NCI-H187 treated with DMSO at 0.1 percent for 48 hours (cell line): Measurements from ENCODE around the gene COX15.
"Not testable (repeated sequence)": the region's sequence is repeated elsewhere in the genome, so short reads cannot be mapped to it uniquely, and the experiment has no call there.

Experiments used
- DNase-seq: peaks from one replicate; lab custom pipeline; 2025; lab: John Stamatoyannopoulos, UW

COX15 gene

DNA sequence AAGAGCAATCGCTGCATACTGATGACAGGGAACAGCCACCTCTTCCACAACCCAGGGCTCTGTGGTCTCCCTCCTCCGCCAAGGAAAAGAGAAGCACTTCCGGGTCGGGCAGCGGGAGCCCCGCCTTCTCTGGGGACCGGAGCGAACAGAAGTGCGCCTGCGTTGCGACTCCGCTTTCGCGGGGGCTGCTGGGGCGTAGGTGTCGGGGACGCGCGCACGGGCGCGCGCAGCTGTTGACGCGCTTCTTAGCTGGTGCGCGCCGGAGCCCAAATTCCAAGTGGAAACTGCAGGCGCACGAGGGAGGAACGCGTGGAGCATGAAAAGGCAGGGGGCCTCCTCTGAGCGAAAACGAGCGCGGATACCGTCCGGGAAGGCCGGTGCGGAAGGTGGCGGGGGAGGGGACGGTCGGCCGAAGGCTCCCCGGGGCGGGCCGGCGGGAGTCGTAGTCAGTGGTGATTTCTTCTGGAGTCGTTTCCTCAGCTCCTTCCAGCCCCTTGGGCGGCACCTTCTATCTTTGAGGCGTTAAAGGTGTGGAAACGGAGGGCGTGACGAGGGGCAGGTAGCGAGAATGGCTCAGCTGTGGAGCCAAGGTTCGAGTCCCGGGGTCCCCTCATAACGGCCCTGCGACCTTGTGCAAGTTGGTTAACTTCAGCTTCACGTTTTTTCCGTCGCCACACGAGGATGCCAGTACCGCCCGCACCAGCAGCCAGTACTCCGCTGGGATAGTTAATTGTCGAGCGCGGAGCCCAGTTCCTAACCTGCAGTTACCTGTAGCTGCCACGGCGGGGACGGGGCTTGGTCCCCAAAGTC is at the start of gene COX15, which contains the start of gene CUTC:
Gene COX15 (minus strand): TSS at position 95 of the 810 bp plus-strand sequence. CDS start 78 bp downstream, at position 17.
Gene CUTC (plus strand): TSS at position 202 of the 810 bp plus-strand sequence. CDS start 115 bp downstream, at position 317.
- peak; percentile 47 for DNase-seq

GRCh38 chr10:99779335-99779734 is 47.4 kb upstream of the COX15 start:
- no peak for DNase-seq

- no peak for DNase-seq
These were observed 46.2 kb upstream of the COX15 start for GRCh38 chr10:99777918-99778714.

DNA sequence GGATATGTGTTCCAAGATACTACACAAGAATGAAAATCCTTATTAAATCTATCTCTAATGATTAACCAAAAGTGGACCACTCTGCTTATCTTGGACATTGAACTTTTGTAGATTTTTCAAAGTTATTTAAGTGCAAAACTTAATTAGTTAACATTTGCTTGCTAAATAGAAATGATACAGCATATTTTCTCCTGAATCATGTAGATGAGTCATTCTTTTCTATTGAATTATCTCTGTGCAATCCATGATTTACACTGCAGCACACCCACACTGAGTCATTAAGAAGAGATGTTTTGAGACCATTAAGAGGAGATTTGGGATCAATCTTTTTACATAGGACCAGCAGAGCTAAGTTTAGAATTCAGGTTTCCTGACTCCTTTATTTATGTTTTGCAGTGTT is 43.9 kb upstream of the COX15 start:
- no peak for DNase-seq

GRCh38 chr10:99770408-99771045 is 38.6 kb upstream of the COX15 start:
- DNase-seq, result no peak

GRCh38 chr10:99769706-99770105 is 37.8 kb upstream of the COX15 start:
- DNase-seq, result no peak

GRCh38 chr10:99768556-99768955 is 36.6 kb upstream of the COX15 start:
- DNase-seq, result no peak

- DNase-seq, result no peak
These were observed 36.0 kb upstream of the COX15 start for GRCh38 chr10:99767901-99768300.

GRCh38 chr10:99766302-99766681 is 34.4 kb upstream of the COX15 start:
- no peak for DNase-seq

GRCh38 chr10:99765672-99766301 is 33.9 kb upstream of the COX15 start:
- DNase-seq, result no peak

DNA sequence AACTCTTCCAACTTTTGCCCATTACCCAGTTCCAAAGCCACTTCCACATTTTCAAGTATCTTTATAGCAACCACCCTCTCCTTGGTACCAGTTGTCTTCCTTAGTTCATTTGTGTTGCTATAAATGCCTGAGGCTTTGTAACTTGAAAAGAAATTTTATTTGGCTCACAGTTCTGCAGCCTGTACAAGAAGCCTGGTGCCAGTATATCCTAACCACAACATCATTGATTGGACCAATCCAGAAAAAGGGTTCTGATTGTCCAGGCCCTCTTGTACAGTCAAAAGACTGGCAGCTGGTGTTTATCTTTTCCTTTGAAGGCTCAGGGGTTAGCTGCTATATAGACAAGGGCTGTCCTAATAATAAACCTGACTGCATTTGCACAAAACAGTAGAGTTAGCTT is 29.4 kb upstream of the COX15 start:
- DNase-seq, result no peak

- DNase-seq, result no peak
These were observed 28.4 kb upstream of the COX15 start for GRCh38 chr10:99760321-99760720.

GRCh38 chr10:99758211-99758891 is 26.4 kb upstream of the COX15 start:
- DNase-seq, result no peak

DNA sequence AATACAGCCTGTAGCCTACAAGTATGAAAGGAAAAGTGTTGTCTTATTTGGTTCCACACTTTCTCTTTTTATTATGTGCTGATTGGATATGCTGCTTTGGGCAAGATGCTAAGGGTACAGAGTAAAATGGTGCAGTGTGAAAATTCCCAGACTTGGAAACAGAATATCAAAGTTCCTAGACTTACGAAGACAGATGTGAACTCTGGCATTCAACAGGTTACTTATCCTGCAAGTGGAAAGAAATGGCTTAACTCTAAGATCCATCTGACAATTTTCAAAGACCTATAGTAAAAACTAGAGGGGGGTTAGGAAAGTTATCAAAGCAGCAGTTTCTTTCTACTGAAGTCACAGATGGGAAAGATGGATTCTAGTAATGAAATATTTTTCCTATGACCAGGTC is 24.2 kb upstream of the COX15 start:
- DNase-seq, result no peak

- no peak for DNase-seq
These were observed 22.7 kb upstream of the COX15 start for GRCh38 chr10:99754670-99755069.

GRCh38 chr10:99750641-99751040 is 18.7 kb upstream of the COX15 start:
- DNase-seq, result no peak

GRCh38 chr10:99748823-99749451 is 17.0 kb upstream of the COX15 start:
- DNase-seq, result no peak

DNA sequence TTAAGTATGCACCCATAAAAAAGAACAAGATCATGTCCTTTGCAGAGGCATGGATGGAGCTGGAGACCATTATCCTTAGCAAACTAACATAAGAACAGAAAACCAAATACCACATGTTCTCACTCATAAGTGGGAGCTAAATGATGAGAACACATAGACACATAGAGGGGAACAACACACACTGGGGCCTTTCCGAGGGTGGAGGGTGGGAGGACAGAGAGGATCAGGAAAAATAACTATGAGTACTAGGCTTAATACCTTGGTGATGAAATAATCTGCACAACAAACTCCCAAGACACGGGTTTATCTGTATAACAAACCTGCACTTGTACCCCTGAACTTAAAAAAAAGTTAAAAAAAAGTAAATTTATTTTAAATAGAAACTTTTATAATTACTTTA is 14.2 kb upstream of the COX15 start:
- not testable (repeated sequence) for DNase-seq

GRCh38 chr10:99743841-99744240 is 11.9 kb upstream of the COX15 start:
- no peak for DNase-seq

GRCh38 chr10:99742701-99743100 is 10.8 kb upstream of the COX15 start:
- no peak for DNase-seq

DNA sequence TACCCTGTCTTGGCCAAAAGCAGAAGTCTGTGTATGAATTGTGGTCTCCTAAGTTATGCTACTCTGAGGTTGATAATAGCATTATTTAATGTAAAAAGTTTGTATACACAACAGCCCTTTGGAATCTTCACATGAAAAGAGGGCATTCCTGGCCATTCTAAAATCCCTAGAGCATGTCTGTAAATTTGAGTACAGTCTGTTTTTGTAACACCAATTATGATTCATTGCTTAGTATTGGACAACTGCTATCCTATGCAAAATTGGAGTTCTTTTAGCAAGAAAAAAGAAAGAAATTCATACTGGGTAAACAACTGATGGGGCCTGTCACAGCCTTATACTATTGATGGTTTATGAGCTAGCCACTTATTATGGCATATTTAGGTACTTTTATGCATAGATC is 10.3 kb upstream of the COX15 start:
- no peak for DNase-seq
